ENCODE results near the gene GDF11.

GRCh38 chr12:55704824-55705718 lies 37.9 kb upstream of the GDF11 start:
- no peak for TF ChIP-seq GLI4 (tag by site-specific recombination; IDR thresholded peaks at IDR 0.05)
- TF ChIP-seq ZNF600 (tag by site-specific recombination; IDR thresholded peaks at IDR 0.05): no peak
- no peak for TF ChIP-seq SCRT2 (tag by site-specific recombination; IDR thresholded peaks at IDR 0.05)
